Osteoblast (primary cell): Measurements from ENCODE around the gene PTPRN2. TPM values are rescaled to one million over a fixed set of nuclear protein-coding genes. Genes with fewer than 3 reads are reported as not detected.

Experiments
- DNase-seq: peaks from one replicate; pipeline ENCODE4 v3.0.0; 2011; ENCODE audit warnings: low spot score, mixed read lengths; ENCODE audit not compliant: insufficient read length; ENCODE audit errors: missing footprints
- H2AFZ ChIP-seq: 2 replicates; pipeline ENCODE4 v1.6.0; 2011; ENCODE audit warnings: mild to moderate bottlenecking, low read length
- H3K27ac ChIP-seq: 2 replicates; pipeline ENCODE4 v1.5.1; 2011; ENCODE audit warnings: mild to moderate bottlenecking, low read depth, low read length, moderate library complexity
- H3K27me3 ChIP-seq: 2 replicates; pipeline ENCODE4 v1.6.0; 2012; ENCODE audit warnings: mild to moderate bottlenecking, control low read depth, inconsistent platforms, low read length, moderate library complexity; ENCODE audit not compliant: insufficient read depth
- H3K36me3 ChIP-seq: 2 replicates; pipeline ENCODE4 v1.5.1; 2011; ENCODE audit warnings: mild to moderate bottlenecking, low read length, control low read depth, moderate library complexity; ENCODE audit not compliant: insufficient read depth
- H3K4me1 ChIP-seq: 2 replicates; pipeline ENCODE4 v1.5.1; 2011; ENCODE audit warnings: mild to moderate bottlenecking, low read length, control low read depth, moderate library complexity; ENCODE audit not compliant: insufficient read depth
- H3K4me2 ChIP-seq: 2 replicates; pipeline ENCODE4 v1.6.0; 2011; ENCODE audit warnings: mild to moderate bottlenecking, low read length; ENCODE audit not compliant: insufficient read depth
- H3K4me3 ChIP-seq: fragments of 200-600 bp; sonication (generic); 3 replicates; pipeline ENCODE4 v1.5.1; 2012; ENCODE audit warnings: mild to moderate bottlenecking, low read length, inconsistent platforms; ENCODE audit not compliant: insufficient read depth
- H3K79me2 ChIP-seq: 2 replicates; pipeline ENCODE4 v1.6.0; 2012; ENCODE audit warnings: mild to moderate bottlenecking, low read length, control low read depth, inconsistent platforms; ENCODE audit not compliant: insufficient read depth
- H3K9me3 ChIP-seq: 2 replicates; pipeline ENCODE4 v1.5.1; 2011; ENCODE audit warnings: low read depth, low read length, control low read depth
- H4K20me1 ChIP-seq: 2 replicates; pipeline ENCODE4 v1.6.0; 2012; ENCODE audit warnings: mild to moderate bottlenecking, low read length, control low read depth; ENCODE audit not compliant: insufficient read depth
- total RNA-seq: library from RNA; depleted of rRNA; stranded (reverse); fragments of >200 nt; gene quantifications from 2 replicates; pipeline ENCODE4 v1.2.3, GENCODE V29; 2012
- TF ChIP-seq, protein P1 (sequence below): IDR thresholded peaks from 2 replicates; pipeline ENCODE4 v1.5.1; 2011; ENCODE audit warnings: mild to moderate bottlenecking, low read depth, low read length, moderate library complexity; ENCODE audit errors: extremely low read depth

The PTPRN2 gene
- total RNA-seq, 1 donor: 0.36 TPM

DNA sequence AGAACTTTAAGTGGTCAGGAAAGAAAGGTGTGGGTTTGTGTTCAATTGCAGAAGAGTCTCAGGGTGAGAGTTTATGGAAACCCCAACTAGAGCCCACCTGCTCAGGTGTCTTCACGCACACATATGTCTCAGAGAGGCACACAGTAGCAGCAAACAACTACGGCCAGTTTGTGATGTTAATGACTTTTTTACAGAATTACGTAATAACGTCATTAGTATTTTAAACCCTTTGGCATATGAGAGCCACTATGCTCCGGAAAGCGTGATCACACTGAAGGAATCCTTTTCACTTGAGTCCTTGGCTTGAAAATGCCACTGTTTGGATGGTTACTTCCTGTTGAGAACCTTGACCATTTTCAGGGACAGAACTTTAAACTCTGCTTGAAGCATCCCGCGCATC, 204.0 kb downstream of the PTPRN2 start:
- H3K4me1 ChIP-seq: no peaks in the 10 kb centered on the region

DNA sequence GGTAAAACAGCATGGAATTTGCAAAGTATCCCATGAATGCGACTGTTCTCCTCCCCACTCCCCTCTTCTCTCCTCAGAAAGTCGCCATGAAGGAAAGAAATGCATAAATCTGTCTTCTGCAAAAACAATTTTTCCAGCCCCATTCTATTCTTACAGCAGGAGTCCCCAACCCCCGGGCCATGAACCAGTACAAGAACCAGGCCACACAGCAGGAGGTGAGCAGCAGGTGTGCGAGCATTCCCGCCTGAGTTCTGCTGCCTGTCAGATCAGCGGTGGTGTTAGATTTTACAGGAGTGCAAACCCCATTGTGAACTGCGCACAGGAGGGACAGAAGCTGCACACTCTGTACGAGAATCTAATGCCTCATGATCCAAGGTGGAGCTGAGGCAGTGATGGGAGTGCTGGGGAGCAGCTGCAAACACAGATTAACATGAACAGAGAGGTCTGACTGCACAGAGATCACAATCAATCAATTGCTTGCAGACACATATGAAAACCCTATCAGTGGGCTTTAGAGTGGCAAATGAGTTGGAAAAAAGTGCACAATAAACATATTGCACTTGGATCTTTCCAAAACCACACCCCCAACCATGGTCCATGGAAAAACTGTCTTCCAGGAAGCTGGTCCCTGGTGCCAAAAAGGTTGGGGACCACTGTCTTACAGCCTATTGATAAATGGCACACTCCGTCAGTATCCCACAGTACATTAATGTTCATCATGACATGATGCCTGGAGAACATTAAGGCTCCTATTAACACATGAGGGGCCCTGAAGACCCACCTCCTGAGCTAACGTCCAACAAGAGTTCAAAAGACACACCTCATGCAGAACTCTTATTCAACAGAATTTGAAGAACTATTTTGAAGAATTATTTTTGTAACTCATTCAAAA, 205.0 kb downstream of the PTPRN2 start:
- Histone ChIP-seq H3K79me2 (no peaks in the 10 kb centered on the region), H3K4me3 (no peak overlapping the region), H3K36me3 (no peaks in the 10 kb centered on the region), H3K4me1 (no peaks in the 10 kb centered on the region), H3K27ac (no peak overlapping the region), H3K4me2 (no peak overlapping the region), H3K9me3 (no peaks in the 10 kb centered on the region), H2AFZ (no peak overlapping the region), H3K27me3 (no peaks in the 10 kb centered on the region), H4K20me1 (no peaks in the 10 kb centered on the region)
- TF ChIP-seq, protein P1, sequence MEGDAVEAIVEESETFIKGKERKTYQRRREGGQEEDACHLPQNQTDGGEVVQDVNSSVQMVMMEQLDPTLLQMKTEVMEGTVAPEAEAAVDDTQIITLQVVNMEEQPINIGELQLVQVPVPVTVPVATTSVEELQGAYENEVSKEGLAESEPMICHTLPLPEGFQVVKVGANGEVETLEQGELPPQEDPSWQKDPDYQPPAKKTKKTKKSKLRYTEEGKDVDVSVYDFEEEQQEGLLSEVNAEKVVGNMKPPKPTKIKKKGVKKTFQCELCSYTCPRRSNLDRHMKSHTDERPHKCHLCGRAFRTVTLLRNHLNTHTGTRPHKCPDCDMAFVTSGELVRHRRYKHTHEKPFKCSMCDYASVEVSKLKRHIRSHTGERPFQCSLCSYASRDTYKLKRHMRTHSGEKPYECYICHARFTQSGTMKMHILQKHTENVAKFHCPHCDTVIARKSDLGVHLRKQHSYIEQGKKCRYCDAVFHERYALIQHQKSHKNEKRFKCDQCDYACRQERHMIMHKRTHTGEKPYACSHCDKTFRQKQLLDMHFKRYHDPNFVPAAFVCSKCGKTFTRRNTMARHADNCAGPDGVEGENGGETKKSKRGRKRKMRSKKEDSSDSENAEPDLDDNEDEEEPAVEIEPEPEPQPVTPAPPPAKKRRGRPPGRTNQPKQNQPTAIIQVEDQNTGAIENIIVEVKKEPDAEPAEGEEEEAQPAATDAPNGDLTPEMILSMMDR: no peak
- peak; percentile 71 for DNase-seq

More for the DNA sequence above, 204.0 kb downstream of the PTPRN2 start:
- H2AFZ ChIP-seq: no peak overlapping the region
- no peaks in the 10 kb centered on the region for H4K20me1 ChIP-seq
- TF ChIP-seq, protein P1: no peak
- H3K27ac ChIP-seq: no peak overlapping the region
- no peaks in the 10 kb centered on the region for H3K9me3 ChIP-seq
- H3K79me2 ChIP-seq: no peaks in the 10 kb centered on the region
- no peak overlapping the region for H3K4me2 ChIP-seq
- peak; percentile 11 for DNase-seq
- no peaks in the 10 kb centered on the region for H3K36me3 ChIP-seq
- H3K4me3 ChIP-seq: no peak overlapping the region
- no peaks in the 10 kb centered on the region for H3K27me3 ChIP-seq

DNA sequence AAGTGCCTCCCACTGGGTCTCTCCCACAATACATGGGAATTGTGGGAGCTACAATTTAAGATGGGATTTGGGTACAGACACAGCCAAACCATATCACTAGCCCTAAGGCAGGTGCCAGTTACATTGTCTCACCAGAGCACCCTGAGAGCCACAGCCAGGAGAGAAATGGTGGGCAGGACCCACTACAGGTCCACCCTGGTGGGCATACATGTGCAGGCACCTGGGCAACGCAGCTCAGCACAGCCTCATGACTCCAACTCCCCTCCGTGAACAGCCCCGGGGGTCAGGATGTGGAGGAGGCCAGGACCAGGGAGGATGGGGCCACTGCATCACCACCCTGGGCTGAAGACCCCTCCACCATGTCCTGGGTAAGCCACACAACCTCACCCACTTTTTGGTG, 205.7 kb downstream of the PTPRN2 start:
- H2AFZ ChIP-seq: no peak overlapping the region
- no peaks in the 10 kb centered on the region for H3K9me3 ChIP-seq
- DNase-seq: peak; percentile 71
- H4K20me1 ChIP-seq: no peaks in the 10 kb centered on the region
- H3K4me1 ChIP-seq: no peaks in the 10 kb centered on the region
- no peaks in the 10 kb centered on the region for H3K27me3 ChIP-seq
- no peak overlapping the region for H3K4me3 ChIP-seq
- H3K36me3 ChIP-seq: no peaks in the 10 kb centered on the region
- H3K4me2 ChIP-seq: no peak overlapping the region
- H3K27ac ChIP-seq: no peak overlapping the region
- H3K79me2 ChIP-seq: no peaks in the 10 kb centered on the region
- TF ChIP-seq, protein P1: no peak

DNA sequence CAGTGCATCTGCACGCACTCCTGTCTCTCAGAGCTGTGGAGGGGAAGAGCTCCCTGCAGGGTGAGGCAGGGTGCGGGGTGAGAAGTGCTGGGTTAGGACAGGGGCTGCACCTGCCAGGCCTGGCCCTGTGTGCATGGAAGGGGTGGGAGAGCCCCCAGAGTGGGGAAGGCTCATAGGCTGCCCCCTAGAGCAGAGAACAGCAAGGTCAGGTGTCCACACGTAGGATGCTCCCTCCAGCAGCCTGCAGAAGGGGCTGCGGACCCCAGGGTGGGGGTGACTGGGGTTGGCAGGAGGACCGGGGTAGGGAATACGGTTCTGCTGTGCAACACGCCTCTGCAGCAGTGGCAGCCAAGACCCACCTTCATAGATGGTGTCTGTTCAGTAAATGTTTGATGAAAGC, 208.6 kb downstream of the PTPRN2 start:
- Histone ChIP-seq H2AFZ (no peak overlapping the region), H3K4me1 (no peaks in the 10 kb centered on the region), H3K27me3 (no peaks in the 10 kb centered on the region), H3K9me3 (no peaks in the 10 kb centered on the region), H3K4me3 (no peak overlapping the region), H3K27ac (no peak overlapping the region), H3K4me2 (no peak overlapping the region), H3K36me3 (no peaks in the 10 kb centered on the region), H4K20me1 (no peaks in the 10 kb centered on the region), H3K79me2 (no peaks in the 10 kb centered on the region)
- DNase-seq: peak; percentile 17
- TF ChIP-seq, protein P1: no peak
